Naive thymus-derived CD4-positive, alpha-beta T cell (primary cell): ENCODE results near the gene CRYBA4. TPM values are rescaled to one million over a fixed set of nuclear protein-coding genes. Genes with fewer than 3 reads are reported as not detected.
A peak's percentile ranks its signal among the peaks of the same experiment; 100 is the strongest.

ENCODE experiments used
- ATAC-seq: fragments of 150-1000 bp; cut with Tn5 transposase; 2 replicates; pipeline ENCODE4 v1.10.0; 2021; ENCODE audit warnings: mild to moderate bottlenecking, moderate library complexity
- CTCF ChIA-PET: fragments of 350-600 bp; sonication (Branson Sonifier 250); formaldehyde crosslinking; loops from one replicate; lab custom pipeline; 2021; ENCODE audit warnings: antibody characterized with exemption; lab: Charles Lee
- POLR2A ChIA-PET: fragments of 350-600 bp; sonication (Branson Sonifier 250); formaldehyde crosslinking; loops from one replicate; lab custom pipeline; 2021; ENCODE audit warnings: antibody characterized with exemption, inconsistent platforms; lab: Charles Lee
- DNase-seq, 9 donors: peaks; one replicate each; pipeline versions ENCODE4 v3.0.0 to v3.0.0-alpha.2; 2020 to 2022; ENCODE audit warnings: mixed read lengths in 1 of 9
- H3K27ac ChIP-seq: one replicate; pipeline ENCODE4 v1.7.0; 2013; ENCODE audit warnings: mild to moderate bottlenecking, low read depth, low read length, moderate library complexity
- H3K27me3 ChIP-seq, 2 donors: one replicate each; pipeline ENCODE4 v1.7.0; 2013; ENCODE audit warnings: low read length in 2 of 2, mild to moderate bottlenecking in 2 of 2, moderate library complexity in 2 of 2; ENCODE audit not compliant: control insufficient read depth in 2 of 2, insufficient read depth in 2 of 2
- H3K36me3 ChIP-seq, 3 experiments: 1 replicate in 2 of 3; 2 replicates in 1 of 3; pipeline ENCODE4 v1.7.0; 2013; ENCODE audit warnings: low read length in 3 of 3, mild to moderate bottlenecking in 3 of 3, moderate library complexity in 1 of 3; ENCODE audit not compliant: insufficient read depth in 3 of 3, control insufficient read depth in 2 of 3
- H3K4me1 ChIP-seq, 2 donors: one replicate each; pipeline ENCODE4 v1.7.0; 2013; ENCODE audit warnings: low read length in 2 of 2, mild to moderate bottlenecking in 2 of 2, moderate library complexity in 1 of 2; ENCODE audit not compliant: control insufficient read depth in 2 of 2, insufficient read depth in 2 of 2
- H3K4me3 ChIP-seq: 2 replicates; pipeline ENCODE4 v1.7.0; 2013; ENCODE audit warnings: mild to moderate bottlenecking, low read length
- H3K9me3 ChIP-seq, 3 experiments: 1 replicate in 2 of 3; 2 replicates in 1 of 3; pipeline ENCODE4 v1.7.0; 2013; ENCODE audit warnings: low read length in 3 of 3; ENCODE audit not compliant: control insufficient read depth in 2 of 3
- H3K27ac Mint-ChIP-seq, 9 donors: one replicate each; pipeline ENCODE4 v1.8.0; 2020 to 2022; ENCODE audit warnings: mixed read lengths in 9 of 9, mild to moderate bottlenecking in 8 of 9, moderate library complexity in 5 of 9, inconsistent platforms in 2 of 9
- H3K27me3 Mint-ChIP-seq, 5 donors: one replicate each; pipeline ENCODE4 v1.8.0; 2021 to 2022; ENCODE audit warnings: mixed read lengths in 5 of 5, mild to moderate bottlenecking in 1 of 5
- H3K36me3 Mint-ChIP-seq, 5 donors: one replicate each; pipeline ENCODE4 v1.8.0; 2020 to 2022; ENCODE audit warnings: mixed read lengths in 5 of 5, mild to moderate bottlenecking in 3 of 5, inconsistent platforms in 1 of 5
- H3K4me1 Mint-ChIP-seq, 7 donors: one replicate each; pipeline ENCODE4 v1.8.0; 2020 to 2022; ENCODE audit warnings: mixed read lengths in 7 of 7, mild to moderate bottlenecking in 3 of 7, inconsistent platforms in 1 of 7
- H3K4me3 Mint-ChIP-seq, 10 donors: one replicate each; pipeline ENCODE4 v1.8.0; 2020 to 2022; ENCODE audit warnings: mild to moderate bottlenecking in 10 of 10, mixed read lengths in 10 of 10, moderate library complexity in 6 of 10, inconsistent platforms in 2 of 10
- H3K9me3 Mint-ChIP-seq, 11 donors: one replicate each; pipeline ENCODE4 v1.8.0; 2020 to 2022; ENCODE audit warnings: mixed read lengths in 11 of 11, mild to moderate bottlenecking in 4 of 11, inconsistent platforms in 1 of 11, moderate library complexity in 1 of 11
- intact Hi-C, 2 donors: fragments of 100-400 bp; cut with micrococcal nuclease; formaldehyde crosslinking; loops; one replicate each; pipeline ENCODE4 v1.15.1; 2023
- polyA plus RNA-seq, 2 donors: library from polyadenylated mRNA; unstranded; fragments of 300-500 nt; fragmentation: Illumina TruSeq; gene quantifications; one replicate each; pipeline ENCODE4 v1.2.3, GENCODE V29; 2021
- total RNA-seq, 6 experiments: library from RNA in 5 of 6; stranded (reverse) in 5 of 6; gene quantifications; 1 replicate in 5 of 6; 2 replicates in 1 of 6; pipeline ENCODE4 v1.2.3 and lab custom pipeline; 2021 to 2026

Gene CRYBA4
- total and polyA plus RNA-seq, 7 experiments from 2014 or later, result not detected

DNA sequence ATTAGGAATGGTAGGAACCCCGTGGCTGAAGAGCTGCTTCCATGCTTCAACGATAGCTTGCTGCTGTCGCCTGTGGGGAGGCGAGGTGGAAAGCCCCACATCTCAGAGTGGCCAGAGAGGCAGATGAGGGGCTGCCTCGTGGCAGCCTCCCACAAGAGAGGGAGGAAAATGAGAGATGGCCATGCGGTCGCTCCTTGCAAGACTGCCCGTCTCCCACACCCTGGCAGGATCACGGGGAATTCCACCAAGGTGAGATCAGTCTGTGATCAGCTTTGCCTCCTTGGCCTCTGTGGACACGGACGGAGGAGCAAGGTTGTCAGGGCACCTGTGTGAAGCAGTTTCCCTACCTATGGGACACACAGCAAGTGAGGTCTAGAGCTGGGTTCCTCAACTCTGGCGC, 3.0 kb downstream of the CRYBA4 start:
- no peak overlapping the region for H3K27ac Mint-ChIP-seq
- Histone ChIP-seq H3K36me3 (no peaks in the 10 kb centered on the region), H3K4me3 (no peak overlapping the region), H3K27me3 (no peaks in the 10 kb centered on the region), H3K27ac (no peak overlapping the region), H3K9me3 (no peaks in the 10 kb centered on the region), H3K4me1 (peaks cover 0 to 9% of the 10 kb centered on the region in 2 donors)
- no peaks in the 10 kb centered on the region for H3K36me3 Mint-ChIP-seq
- peaks cover 0 to 18% (median 4%) of the 10 kb centered on the region in 7 donors for H3K4me1 Mint-ChIP-seq
- H3K9me3 Mint-ChIP-seq, result peaks cover 0 to 12% (median 0%) of the 10 kb centered on the region in 11 donors
- DNase-seq, result no peak
- ATAC-seq, result no peak
- peaks cover 0 to 7% (median 0%) of the 10 kb centered on the region in 5 donors for H3K27me3 Mint-ChIP-seq
- intact Hi-C loops, result loop anchor here in 1 of 2 donors (5.0 kb wide), 1 partner anchor 33 kb away; the partner anchor contains the start of gene TPST2
- H3K4me3 Mint-ChIP-seq, result no peak overlapping the region
- ChIA-PET POLR2A (interaction anchor here (0.7 kb wide), 1 partner anchor 1480 kb away, joined by 3 read pairs; no protein-coding TSS in a partner anchor), CTCF (no interaction called here)

DNA sequence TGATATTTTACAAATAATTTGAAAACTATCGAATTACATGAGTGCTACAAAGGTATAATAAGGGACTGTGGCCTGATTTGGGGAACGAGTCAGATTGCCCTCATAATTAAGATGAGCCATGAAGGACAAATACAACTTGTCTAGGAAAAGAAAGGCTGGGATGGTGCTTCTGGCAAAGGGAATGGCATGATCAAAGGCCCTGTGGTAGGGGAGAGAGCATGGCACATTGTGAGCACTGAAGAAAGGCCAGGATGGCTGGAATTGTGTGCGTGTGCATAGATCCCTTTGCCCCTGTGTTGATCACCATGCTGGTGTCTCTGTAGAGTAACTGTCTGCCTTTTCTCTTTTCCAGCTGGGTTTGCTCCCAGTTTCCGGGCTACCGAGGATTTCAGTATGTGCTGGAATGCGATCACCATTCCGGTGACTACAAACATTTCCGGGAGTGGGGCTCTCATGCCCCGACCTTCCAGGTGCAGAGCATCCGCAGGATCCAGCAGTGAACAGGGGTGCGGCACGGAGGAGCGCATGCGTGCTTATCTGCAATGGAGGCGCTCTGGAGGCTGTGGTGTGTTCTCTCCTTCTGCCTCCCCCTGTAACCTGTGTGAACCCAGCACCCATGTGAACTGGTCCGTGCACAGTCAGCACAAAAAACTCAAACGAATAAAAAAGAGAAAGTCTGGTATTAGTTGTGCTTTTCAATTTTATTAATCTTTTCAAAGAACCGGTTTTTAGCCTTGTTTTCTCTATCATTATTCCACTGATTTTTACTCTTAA, 8.4 kb downstream of the CRYBA4 start:
- H3K4me3 Mint-ChIP-seq, result no peak overlapping the region
- intact Hi-C loops, result loop anchor here in 1 of 2 donors (5.0 kb wide), 1 partner anchor 38 kb away; the partner anchor contains the start of gene TPST2
- Histone ChIP-seq H3K4me3 (no peak overlapping the region), H3K4me1 (peaks cover 0 to 9% of the 10 kb centered on the region in 2 donors), H3K36me3 (no peaks in the 10 kb centered on the region), H3K27me3 (no peaks in the 10 kb centered on the region), H3K27ac (no peak overlapping the region), H3K9me3 (no peaks in the 10 kb centered on the region)
- ChIA-PET POLR2A (no interaction called here), CTCF (interaction anchor here (0.6 to 0.7 kb wide), 2 partner anchors 19 to 66 kb away, joined by 3 to 6 read pairs; no protein-coding TSS in a partner anchor)
- peaks cover 0 to 3% (median 0%) of the 10 kb centered on the region in 5 donors for H3K36me3 Mint-ChIP-seq
- peaks cover 0 to 2% (median 0%) of the 10 kb centered on the region in 11 donors for H3K9me3 Mint-ChIP-seq
- DNase-seq (no peak), ATAC-seq (no peak)
- peaks cover 0 to 26% (median 4%) of the 10 kb centered on the region in 7 donors for H3K4me1 Mint-ChIP-seq
- no peak overlapping the region for H3K27ac Mint-ChIP-seq
- peaks cover 0 to 5% (median 0%) of the 10 kb centered on the region in 5 donors for H3K27me3 Mint-ChIP-seq

DNA sequence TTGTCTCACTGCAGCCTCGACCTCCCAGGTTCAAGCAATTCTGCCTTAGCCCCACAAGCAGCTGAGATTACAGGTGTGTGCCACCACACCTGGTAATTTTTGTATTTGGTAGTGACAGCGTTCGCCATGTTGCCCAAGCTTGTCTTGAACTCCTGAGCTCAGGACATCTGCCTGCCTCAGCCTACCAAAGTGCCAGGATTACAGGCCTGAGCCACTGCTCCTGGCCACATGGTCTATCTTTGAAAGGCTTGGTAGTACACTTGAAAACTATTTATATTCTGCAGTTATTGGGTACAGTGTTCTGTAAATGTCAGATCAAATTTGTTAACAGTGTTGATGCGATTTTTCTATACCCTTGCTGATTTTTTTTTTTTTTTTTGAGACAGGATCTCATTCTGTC, 9.5 kb downstream of the CRYBA4 start:
- H3K27me3 Mint-ChIP-seq, result peaks cover 0 to 7% (median 0%) of the 10 kb centered on the region in 5 donors
- DNase-seq (no peak), ATAC-seq (no peak)
- H3K36me3 Mint-ChIP-seq, result peaks cover 0 to 3% (median 0%) of the 10 kb centered on the region in 5 donors
- H3K36me3 ChIP-seq, result no peaks in the 10 kb centered on the region
- peaks cover 0 to 2% (median 0%) of the 10 kb centered on the region in 11 donors for H3K9me3 Mint-ChIP-seq
- H3K4me1 ChIP-seq, result peaks cover 0 to 9% of the 10 kb centered on the region in 2 donors
- H3K27ac ChIP-seq, result no peak overlapping the region
- no peak overlapping the region for H3K27ac Mint-ChIP-seq
- no peak overlapping the region for H3K4me3 ChIP-seq
- POLR2A ChIA-PET, result interaction anchor here (0.9 kb wide), 1 partner anchor 10 kb away, joined by 5 read pairs; no protein-coding TSS in a partner anchor
- no peaks in the 10 kb centered on the region for H3K27me3 ChIP-seq
- no peak overlapping the region for H3K4me3 Mint-ChIP-seq
- no peaks in the 10 kb centered on the region for H3K9me3 ChIP-seq
- CTCF ChIA-PET, result no interaction called here
- H3K4me1 Mint-ChIP-seq, result peaks cover 0 to 26% (median 4%) of the 10 kb centered on the region in 7 donors
- intact Hi-C loops, result no loop called here

DNA sequence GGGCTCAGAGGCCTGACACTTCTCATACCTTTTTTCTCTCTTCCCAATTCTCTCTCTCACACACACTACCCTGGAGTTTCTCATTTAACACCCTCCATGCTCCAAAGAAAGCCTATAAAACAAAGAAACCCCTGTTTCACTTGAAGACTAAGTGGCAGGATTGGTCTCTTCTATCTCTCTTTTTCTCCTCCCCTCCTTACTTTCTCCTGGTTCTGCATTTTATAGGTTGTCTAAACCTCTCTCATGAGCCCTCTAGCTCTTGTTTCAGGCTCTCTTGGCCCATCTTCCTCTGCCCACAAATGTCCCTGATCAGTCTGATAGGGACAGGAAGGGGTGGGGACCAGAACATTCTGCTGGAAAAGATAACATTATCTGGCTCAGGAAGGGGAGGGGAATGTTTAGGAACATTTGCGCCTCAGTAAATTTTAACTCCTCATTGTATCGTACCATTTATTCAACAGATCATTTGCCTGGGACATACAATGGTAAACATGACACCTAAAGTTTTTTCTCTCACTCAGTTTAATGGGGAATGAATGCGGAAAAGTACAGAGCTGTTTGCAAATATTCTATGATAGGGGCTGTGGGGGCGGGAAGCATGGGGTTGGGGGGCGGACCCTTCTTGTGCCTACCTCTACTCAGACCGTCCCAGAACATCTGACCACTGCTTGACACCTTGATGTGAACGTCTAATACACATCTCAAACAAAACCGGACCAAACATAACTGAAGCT, 10.8 kb downstream of the CRYBA4 start:
- Mint-ChIP-seq H3K27me3 (peaks cover 0 to 7% (median 0%) of the 10 kb centered on the region in 5 donors), H3K9me3 (peaks cover 0 to 2% (median 0%) of the 10 kb centered on the region in 11 donors), H3K36me3 (peaks cover 0 to 3% (median 0%) of the 10 kb centered on the region in 5 donors), H3K27ac (peak overlapping the region in 1 of 9 donors; percentile 18), H3K4me3 (no peak overlapping the region), H3K4me1 (peaks cover 0 to 20% (median under 1%) of the 10 kb centered on the region in 7 donors)
- H3K9me3 ChIP-seq, result no peaks in the 10 kb centered on the region
- H3K27me3 ChIP-seq, result no peaks in the 10 kb centered on the region
- CTCF ChIA-PET, result no interaction called here
- H3K27ac ChIP-seq, result no peak overlapping the region
- no peak overlapping the region for H3K4me3 ChIP-seq
- POLR2A ChIA-PET, result interaction anchor here (0.8 to 1.1 kb wide), 2 partner anchors 124 to 131 kb away, joined by 3 read pairs; no protein-coding TSS in a partner anchor
- H3K4me1 ChIP-seq, result peaks cover 0 to 9% of the 10 kb centered on the region in 2 donors
- intact Hi-C loops, result no loop called here
- DNase-seq, result no peak
- H3K36me3 ChIP-seq, result no peaks in the 10 kb centered on the region
- no peak for ATAC-seq

DNA sequence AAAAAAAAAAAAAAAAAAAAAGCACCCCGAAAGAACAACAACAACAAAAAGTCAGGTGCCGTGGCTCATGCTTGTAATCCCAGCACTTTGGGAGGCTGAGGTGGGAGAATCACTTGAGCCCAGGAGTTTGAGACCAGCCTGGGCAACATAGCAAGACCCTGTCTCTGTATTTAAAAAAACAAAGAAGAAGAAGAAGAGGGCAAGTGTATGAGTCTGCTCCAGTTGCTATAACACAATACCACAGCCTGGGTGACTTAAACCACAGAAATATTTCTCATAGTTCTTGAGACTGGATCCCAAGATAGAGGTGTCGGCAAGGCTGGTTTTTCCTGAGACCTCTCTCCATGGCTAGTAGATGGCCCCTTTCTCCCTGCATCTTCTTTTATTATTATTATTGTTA, 12.4 kb downstream of the CRYBA4 start:
- CTCF ChIA-PET, result no interaction called here
- no peak for DNase-seq
- POLR2A ChIA-PET, result no interaction called here
- Histone ChIP-seq H3K4me1 (no peaks in the 10 kb centered on the region), H3K27me3 (no peaks in the 10 kb centered on the region), H3K9me3 (no peaks in the 10 kb centered on the region), H3K36me3 (no peaks in the 10 kb centered on the region), H3K27ac (no peak overlapping the region), H3K4me3 (no peak overlapping the region)
- peaks cover 0 to 7% (median 0%) of the 10 kb centered on the region in 5 donors for H3K27me3 Mint-ChIP-seq
- no peak overlapping the region for H3K27ac Mint-ChIP-seq
- H3K9me3 Mint-ChIP-seq, result peaks cover 0 to 2% (median 0%) of the 10 kb centered on the region in 11 donors
- no peak for ATAC-seq
- intact Hi-C loops, result no loop called here
- H3K4me1 Mint-ChIP-seq, result peaks cover 0 to 19% (median 0%) of the 10 kb centered on the region in 7 donors
- no peak overlapping the region for H3K4me3 Mint-ChIP-seq
- peaks cover 0 to 3% (median 0%) of the 10 kb centered on the region in 5 donors for H3K36me3 Mint-ChIP-seq

DNA sequence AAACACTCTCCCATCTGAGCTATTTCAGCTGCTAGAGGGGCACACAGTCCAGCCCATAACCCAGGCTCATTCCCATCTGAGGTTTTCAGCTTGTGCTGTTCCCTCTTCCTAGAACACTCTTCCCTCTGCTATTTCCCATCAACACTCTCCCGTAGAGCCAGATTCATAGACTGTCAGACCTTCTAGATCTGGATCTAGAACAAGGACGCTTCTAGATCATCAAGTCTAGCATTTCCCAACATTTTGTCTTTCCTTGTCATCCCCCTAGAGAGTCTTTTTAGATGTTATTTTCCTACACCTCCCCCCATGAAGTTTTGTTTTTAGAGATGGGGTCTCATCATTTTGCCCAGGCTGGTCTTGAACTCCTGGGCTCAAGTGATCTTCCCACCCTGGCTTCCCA, 13.4 kb downstream of the CRYBA4 start:
- peaks cover 0 to 2% (median 0%) of the 10 kb centered on the region in 11 donors for H3K9me3 Mint-ChIP-seq
- Histone ChIP-seq H3K36me3 (no peaks in the 10 kb centered on the region), H3K27me3 (no peaks in the 10 kb centered on the region), H3K4me3 (no peak overlapping the region), H3K9me3 (no peaks in the 10 kb centered on the region), H3K4me1 (no peaks in the 10 kb centered on the region), H3K27ac (no peak overlapping the region)
- CTCF ChIA-PET, result no interaction called here
- POLR2A ChIA-PET, result no interaction called here
- ATAC-seq (no peak), DNase-seq (no peak)
- peaks cover 0 to 3% (median 0%) of the 10 kb centered on the region in 5 donors for H3K36me3 Mint-ChIP-seq
- intact Hi-C loops, result no loop called here
- no peak overlapping the region for H3K27ac Mint-ChIP-seq
- H3K4me3 Mint-ChIP-seq, result no peak overlapping the region
- H3K4me1 Mint-ChIP-seq, result peaks cover 0 to 23% (median 0%) of the 10 kb centered on the region in 7 donors
- H3K27me3 Mint-ChIP-seq, result peaks cover 0 to 7% (median 0%) of the 10 kb centered on the region in 5 donors
